PC-3 (cell line): ENCODE data around the gene TNFSF11. TPM values are rescaled to one million over a fixed set of nuclear protein-coding genes. Genes with fewer than 3 reads are reported as not detected.

Experiments
- ATAC-seq: fragments of 200-7000 bp; cut with Tn5 transposase; 2 replicates; pipeline ENCODE4 v1.9.1; 2020; ENCODE audit warnings: mild to moderate bottlenecking, moderate library complexity
- BruUV-seq: library from RNA; stranded (reverse); fragments of 400-500 nt; replicated peaks from 2 replicates; lab custom pipeline; 2021; lab: Mats Ljungman, UMichigan
- CTCF ChIA-PET: fragments of 300-600 bp; sonication (Branson Sonifier 250); formaldehyde crosslinking; loops from one replicate; lab custom pipeline; 2022; ENCODE audit warnings: antibody characterized with exemption; lab: Charles Lee
- POLR2A ChIA-PET: fragments of 300-600 bp; sonication (Branson Sonifier 250); formaldehyde crosslinking; loops from one replicate; lab custom pipeline; 2022; ENCODE audit warnings: antibody characterized with exemption; ENCODE audit not compliant: unreplicated experiment; lab: Charles Lee
- DNase-seq: peaks from one replicate; pipeline ENCODE4 v3.0.0-alpha.2; 2015
- H2AFZ ChIP-seq: fragments of 300-600 bp; sonication (generic); 2 replicates; pipeline ENCODE4 v1.6.0; 2016; ENCODE audit warnings: antibody characterized with exemption, low read length
- H3F3A ChIP-seq: fragments of 300-600 bp; sonication (generic); one replicate; pipeline ENCODE4 v1.6.0; 2017; ENCODE audit warnings: antibody characterized with exemption, low read length, control low read depth, mild to moderate bottlenecking; ENCODE audit not compliant: unreplicated experiment
- H3K27ac ChIP-seq: fragments of 300-600 bp; sonication (generic); 2 replicates; pipeline ENCODE4 v1.5.1; 2016; ENCODE audit warnings: mild to moderate bottlenecking, low read length
- H3K27me3 ChIP-seq: fragments of 300-600 bp; sonication (generic); 2 replicates; pipeline ENCODE4 v1.6.1; 2016; ENCODE audit warnings: low read length, mixed read lengths
- H3K36me3 ChIP-seq: fragments of 300-600 bp; sonication (generic); 2 replicates; pipeline ENCODE4 v1.6.1; 2016; ENCODE audit warnings: low read depth, mixed run types, low read length, mixed read lengths
- H3K4me1 ChIP-seq: fragments of 300-600 bp; sonication (generic); 2 replicates; pipeline ENCODE4 v1.5.1; 2016; ENCODE audit warnings: low read length; ENCODE audit not compliant: insufficient read depth
- H3K4me2 ChIP-seq: fragments of 300-600 bp; sonication (generic); 2 replicates; pipeline ENCODE4 v1.6.0; 2016; ENCODE audit warnings: low read length
- H3K4me3 ChIP-seq: fragments of 300-600 bp; sonication (generic); 2 replicates; pipeline ENCODE4 v1.5.1; 2016; ENCODE audit warnings: mild to moderate bottlenecking, low read length, mixed read lengths
- H3K79me2 ChIP-seq: fragments of 300-600 bp; sonication (generic); 2 replicates; pipeline ENCODE4 v1.6.1; 2017; ENCODE audit warnings: low read length, mixed read lengths
- H3K9ac ChIP-seq: fragments of 300-600 bp; sonication (generic); 2 replicates; pipeline ENCODE4 v1.6.0; 2016; ENCODE audit warnings: mild to moderate bottlenecking, low read length
- H3K9me2 ChIP-seq: fragments of 300-600 bp; sonication (generic); replicated peaks from 2 replicates; pipeline ENCODE4 v1.6.1; 2016; ENCODE audit warnings: mixed run types, low read length, mixed read lengths
- H3K9me3 ChIP-seq: fragments of 300-600 bp; sonication (generic); 2 replicates; pipeline ENCODE4 v1.6.1; 2016; ENCODE audit warnings: low read length, mixed read lengths
- H4K20me1 ChIP-seq: fragments of 300-600 bp; sonication (generic); 2 replicates; pipeline ENCODE4 v1.6.1; 2016; ENCODE audit warnings: low read length, mixed read lengths
- CTCF ChIP-seq: fragments of 300-600 bp; sonication (generic); conservative IDR thresholded peaks from 2 replicates; pipeline ENCODE4 v1.5.1; 2017; ENCODE audit warnings: antibody characterized with exemption, low read depth, mild to moderate bottlenecking, low read length
- EZH2 ChIP-seq: fragments of 300-600 bp; sonication (generic); IDR thresholded peaks from one replicate; pipeline ENCODE4 v1.6.1; 2017; ENCODE audit warnings: antibody characterized with exemption, mild to moderate bottlenecking, low read length; ENCODE audit not compliant: unreplicated experiment
- EZH2phosphoT487 ChIP-seq: fragments of 300-600 bp; sonication (generic); IDR thresholded peaks from 2 replicates; pipeline ENCODE4 v1.6.1; 2018; ENCODE audit warnings: mild to moderate bottlenecking, antibody characterized with exemption, low read length, borderline replicate concordance
- intact Hi-C: fragments of 100-400 bp; cut with micrococcal nuclease; formaldehyde crosslinking; loops from 2 replicates; pipeline ENCODE4 v1.9.0; 2023
- total RNA-seq: library from RNA; depleted of rRNA; stranded (reverse); fragments of >200 nt; gene quantifications from 2 replicates; pipeline ENCODE4 v1.2.3, GENCODE V29; 2014

TNFSF11 gene
- total RNA-seq, 1 experiment from 2014 or later: not detected

GRCh38 chr13:42595253-42595571 lies 21.3 kb downstream of the TNFSF11 start:
- Histone ChIP-seq H3K4me2 (no peak overlapping the region; the same call in 1 of the 2 replicates), H3K9ac (no peak overlapping the region), H3K4me3 (no peak overlapping the region), H4K20me1 (no peaks in the 10 kb centered on the region), H3K9me2 (no peaks in the 10 kb centered on the region), H3K79me2 (no peaks in the 10 kb centered on the region), H3K27ac (no peak overlapping the region), H3K4me1 (peaks cover 8% of the 10 kb centered on the region), H3K9me3 (no peaks in the 10 kb centered on the region), H3K27me3 (no peaks in the 10 kb centered on the region), H2AFZ (no peak overlapping the region), H3F3A (no peaks in the 10 kb centered on the region), H3K36me3 (no peaks in the 10 kb centered on the region)
- TF ChIP-seq CTCF (no peak), EZH2phosphoT487 (no peak), EZH2 (no peak)
- BruUV-seq: no TSS peak
- DNase-seq: no peak
- intact Hi-C loops: loop anchor here (1.0 to 5.0 kb wide), 2 partner anchors 237 to 261 kb away; no protein-coding TSS in a partner anchor
- POLR2A ChIA-PET: no interaction called here
- ATAC-seq: no peak
- CTCF ChIA-PET: interaction anchor here (0.6 to 0.9 kb wide), 2 partner anchors 97 to 261 kb away, joined by 3 to 4 read pairs; no protein-coding TSS in a partner anchor

GRCh38 chr13:42597505-42597904 lies 23.6 kb downstream of the TNFSF11 start:
- H3K27ac ChIP-seq: no peak overlapping the region
- no peak for TF ChIP-seq CTCF
- TF ChIP-seq EZH2phosphoT487: no peak
- no peak for TF ChIP-seq EZH2
- no peaks in the 10 kb centered on the region for H3K9me3 ChIP-seq
- no peaks in the 10 kb centered on the region for H3K79me2 ChIP-seq
- H3K36me3 ChIP-seq: no peaks in the 10 kb centered on the region
- H3K4me1 ChIP-seq: peaks cover 8% of the 10 kb centered on the region
- DNase-seq (no peak), ATAC-seq (no peak)
- no peaks in the 10 kb centered on the region for H3F3A ChIP-seq
- no peak overlapping the region for H2AFZ ChIP-seq
- BruUV-seq: no TSS peak
- intact Hi-C loops: loop anchor here (5.0 kb wide), 1 partner anchor 235 kb away; no protein-coding TSS in a partner anchor
- no peak overlapping the region for H3K9ac ChIP-seq
- no peaks in the 10 kb centered on the region for H4K20me1 ChIP-seq
- ChIA-PET POLR2A (no interaction called here), CTCF (no interaction called here)
- no peaks in the 10 kb centered on the region for H3K27me3 ChIP-seq
- no peaks in the 10 kb centered on the region for H3K9me2 ChIP-seq
- no peak overlapping the region for H3K4me2 ChIP-seq
- H3K4me3 ChIP-seq: no peak overlapping the region

- H3K9me3 ChIP-seq: no peaks in the 10 kb centered on the region
- no peaks in the 10 kb centered on the region for H3K36me3 ChIP-seq
- DNase-seq (peak; percentile 45), ATAC-seq (no peak)
- H2AFZ ChIP-seq: no peak overlapping the region
- H3F3A ChIP-seq: no peaks in the 10 kb centered on the region
- no peak overlapping the region for H3K4me3 ChIP-seq
- no peak overlapping the region for H3K9ac ChIP-seq
- no peaks in the 10 kb centered on the region for H3K9me2 ChIP-seq
- H4K20me1 ChIP-seq: no peaks in the 10 kb centered on the region
- no peak overlapping the region for H3K4me2 ChIP-seq
- H3K27me3 ChIP-seq: no peaks in the 10 kb centered on the region
- no peak overlapping the region for H3K27ac ChIP-seq
- intact Hi-C loops: no loop called here
- POLR2A ChIA-PET: no interaction called here
- no peaks in the 10 kb centered on the region for H3K4me1 ChIP-seq
- no TSS peak for BruUV-seq
- CTCF ChIA-PET: no interaction called here
- no peak for TF ChIP-seq EZH2
- TF ChIP-seq CTCF: no peak
- TF ChIP-seq EZH2phosphoT487: no peak
- H3K79me2 ChIP-seq: no peaks in the 10 kb centered on the region
Measured at GRCh38 chr13:42600943-42601342, 27.0 kb downstream of the TNFSF11 start.
